Kidney glomerular epithelial cell (primary cell): ENCODE measurements around the gene KIAA1191.
A peak's percentile ranks its signal among the peaks of the same experiment; 100 is the strongest.

Source experiments
- DNase-seq: peaks from one replicate; lab custom pipeline; 2025; lab: John Stamatoyannopoulos, UW

Gene KIAA1191

DNA sequence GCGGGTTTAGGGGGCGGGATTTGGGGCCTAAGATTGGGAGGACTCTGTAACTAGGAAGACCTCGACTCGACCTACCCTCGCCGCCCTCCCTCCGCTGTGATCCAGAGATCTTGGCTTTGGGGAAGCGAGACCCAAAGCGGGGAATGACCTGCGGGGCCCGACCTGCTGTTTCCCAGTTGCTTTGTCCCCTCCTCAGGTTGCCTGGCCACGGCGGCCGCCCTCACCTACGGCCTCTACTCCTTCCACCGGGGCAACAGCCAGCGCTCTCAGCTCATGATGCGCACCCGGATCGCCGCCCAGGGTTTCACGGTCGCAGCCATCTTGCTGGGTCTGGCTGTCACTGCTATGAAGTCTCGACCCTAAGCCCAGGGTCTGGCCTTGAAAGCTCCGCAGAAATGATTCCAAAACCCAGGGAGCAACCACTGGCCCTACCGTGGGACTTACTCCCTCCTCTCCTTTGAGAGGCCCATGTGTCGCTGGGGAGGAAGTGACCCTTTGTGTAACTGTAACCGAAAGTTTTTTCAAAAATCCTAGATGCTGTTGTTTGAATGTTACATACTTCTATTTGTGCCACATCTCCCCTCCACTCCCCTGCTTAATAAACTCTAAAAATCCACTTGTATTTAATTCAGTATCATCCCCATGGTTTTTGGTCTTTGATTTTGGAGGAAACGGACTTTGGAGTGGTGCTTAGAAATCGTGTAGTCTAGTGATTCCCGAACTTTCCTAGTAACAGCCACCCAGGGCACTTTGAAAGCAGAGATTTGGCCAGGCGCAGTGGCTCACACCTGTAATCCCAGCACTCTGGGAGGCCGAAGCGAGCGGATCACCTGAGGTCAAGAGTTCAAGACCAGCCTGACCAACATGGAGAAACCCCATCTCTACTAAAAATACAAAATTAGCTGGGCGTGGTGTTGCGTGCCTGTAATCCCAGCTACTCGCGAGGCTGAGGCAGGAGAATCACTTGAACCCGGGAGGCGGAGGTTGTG lies 27.9 kb upstream of the KIAA1191 start:
- peak; percentile 49 for DNase-seq

DNA sequence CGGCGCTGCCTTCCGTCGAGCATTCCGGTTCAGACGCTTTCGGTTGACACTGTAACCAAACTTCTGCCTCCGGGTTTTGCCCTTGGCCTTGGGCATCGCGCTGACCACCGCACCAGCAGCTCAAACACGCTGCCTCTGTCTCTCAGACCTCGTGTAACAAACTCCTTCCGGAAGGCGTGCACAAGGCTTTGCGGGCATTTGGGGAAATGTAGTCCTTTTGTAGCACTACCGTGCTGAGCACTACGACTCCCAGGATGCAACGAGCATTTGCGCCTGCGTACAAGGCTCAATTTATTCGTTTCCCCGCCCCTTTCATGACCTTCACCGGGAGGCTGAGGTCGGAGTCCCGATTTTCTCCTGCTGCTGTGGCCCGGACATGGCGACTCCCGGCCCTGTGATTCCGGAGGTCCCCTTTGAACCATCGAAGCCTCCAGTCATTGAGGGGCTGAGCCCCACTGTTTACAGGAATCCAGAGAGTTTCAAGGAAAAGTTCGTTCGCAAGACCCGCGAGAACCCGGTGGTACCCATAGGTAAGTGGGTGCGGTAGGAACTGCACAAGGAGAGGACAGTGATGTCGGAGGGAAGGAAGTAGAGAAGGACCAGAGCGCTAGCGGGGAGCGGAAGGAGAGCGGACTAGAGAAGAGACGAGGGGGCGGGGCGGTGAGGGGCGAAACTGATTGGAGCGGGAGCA lies 27.0 kb upstream of the KIAA1191 start, which contains the start of the genes HIGD2A and NOP16:
TSS of gene HIGD2A (plus strand) at position 308 of the 691 bp plus-strand sequence. CDS start at position 377, 69 bp downstream.
TSS of gene NOP16 (minus strand) at position 155 of the 691 bp plus-strand sequence. CDS start at position 96, 59 bp downstream.
- DNase-seq: peak; percentile 99

GRCh38 chr5:176388003-176388443 lies 26.5 kb upstream of the KIAA1191 start:
- peak; percentile 13 for DNase-seq

DNA sequence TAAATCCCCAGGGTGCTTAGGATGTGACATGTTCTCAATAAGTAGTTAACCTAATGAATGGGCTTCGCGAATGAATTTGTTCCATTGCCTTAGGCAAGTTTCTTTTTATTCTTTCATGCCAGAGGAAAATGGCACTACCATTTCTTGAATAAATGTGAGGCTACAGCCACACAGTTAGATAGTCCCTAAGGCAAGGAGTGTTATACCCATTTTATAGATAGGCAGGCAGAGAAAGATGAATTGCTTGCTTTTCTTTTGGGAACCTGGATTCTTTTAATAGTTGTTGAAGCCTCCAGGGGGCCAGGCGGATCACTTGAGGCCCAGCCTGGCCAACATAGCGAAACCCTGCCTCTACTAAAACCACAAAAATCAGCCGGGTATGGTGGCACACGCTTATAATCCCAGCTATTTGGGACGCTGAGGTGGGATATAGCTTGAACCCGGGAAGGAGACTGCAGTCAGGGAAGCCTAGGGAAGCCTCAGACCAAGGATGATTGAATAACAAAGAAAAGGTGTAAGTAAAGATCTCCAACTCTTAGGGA lies 25.9 kb upstream of the KIAA1191 start:
- DNase-seq: no peak

DNA sequence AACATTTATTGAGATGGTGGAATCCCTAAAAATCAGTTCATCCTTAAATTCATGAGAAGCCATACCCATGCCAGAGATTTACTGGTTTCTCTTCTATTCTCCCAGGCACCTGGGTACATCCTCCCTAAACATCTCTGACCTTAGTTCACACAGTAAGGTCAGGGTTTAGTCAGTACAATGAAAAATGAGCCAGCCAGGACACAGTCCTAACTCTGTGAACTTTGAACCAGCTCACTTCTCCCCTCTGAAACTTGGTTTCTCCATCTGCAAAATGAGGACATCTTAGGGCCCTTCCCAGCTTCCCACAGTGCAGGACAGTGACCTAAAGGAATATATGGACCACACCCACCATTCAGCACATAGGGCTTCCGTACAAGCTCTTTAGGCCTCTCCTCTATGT lies 24.9 kb upstream of the KIAA1191 start:
- no peak for DNase-seq

DNA sequence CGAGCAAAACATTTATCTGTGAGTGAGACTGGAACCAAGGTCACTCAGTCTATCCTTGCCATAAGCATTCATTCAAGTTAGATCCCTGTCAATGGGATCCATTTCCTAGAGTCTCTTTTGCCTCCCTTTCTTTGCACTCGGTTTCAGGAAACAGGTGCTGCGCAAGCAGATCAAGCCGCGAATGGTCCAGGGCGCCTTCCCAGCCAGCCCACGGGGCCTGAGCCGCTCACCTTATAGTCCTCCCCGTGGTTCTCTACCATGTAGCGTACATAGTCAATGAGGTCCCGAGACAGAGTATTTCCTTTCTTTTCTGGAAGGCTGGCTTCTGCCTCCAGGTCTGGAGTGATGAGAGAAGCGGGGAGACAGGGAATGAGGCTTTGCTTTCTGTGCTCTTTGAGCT lies 23.4 kb upstream of the KIAA1191 start:
- DNase-seq: no peak

GRCh38 chr5:176384366-176384930 lies 22.9 kb upstream of the KIAA1191 start:
- no peak for DNase-seq

DNA sequence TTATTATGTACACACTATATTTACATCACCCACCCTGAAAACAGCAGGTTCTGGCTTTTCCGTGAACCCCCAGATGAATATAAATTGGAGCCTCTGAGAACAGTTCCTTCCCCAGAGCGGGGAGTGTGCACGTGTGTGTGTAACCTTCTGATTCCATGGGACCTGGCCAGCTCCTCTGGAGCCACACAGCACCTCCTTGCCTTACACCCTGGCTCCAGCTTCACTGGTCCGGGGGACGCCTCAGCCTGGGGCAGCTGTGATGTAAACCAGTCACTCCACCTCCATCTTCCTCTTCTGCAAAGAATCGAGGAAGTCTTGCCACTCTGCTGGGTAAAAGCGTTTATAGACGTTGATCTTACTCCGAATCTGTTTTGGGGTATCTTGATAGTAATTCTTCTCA lies 22.4 kb upstream of the KIAA1191 start:
- DNase-seq: no peak

- no peak for DNase-seq
Observed at GRCh38 chr5:176383248-176383905, 21.8 kb upstream of the KIAA1191 start.

DNA sequence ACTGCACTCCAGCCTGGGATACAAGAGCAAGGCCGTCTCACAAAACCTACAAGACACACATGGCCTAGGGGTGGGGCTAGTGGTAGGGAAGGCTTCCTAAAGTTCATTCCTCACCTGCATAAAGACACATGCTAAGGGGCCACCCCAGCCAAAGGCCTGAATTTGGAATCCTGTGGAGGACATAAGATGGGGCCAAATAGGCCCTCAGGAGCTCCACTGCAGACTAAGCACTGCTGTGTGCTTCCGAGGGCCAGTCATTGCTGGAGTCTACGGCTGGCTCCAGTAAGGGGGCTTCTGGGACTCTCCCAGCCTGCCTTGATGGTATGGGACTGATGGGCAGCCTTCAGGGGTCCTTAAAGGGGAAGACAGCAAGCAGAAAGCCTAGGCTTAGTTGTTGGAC lies 21.2 kb upstream of the KIAA1191 start:
- no peak for DNase-seq

DNA sequence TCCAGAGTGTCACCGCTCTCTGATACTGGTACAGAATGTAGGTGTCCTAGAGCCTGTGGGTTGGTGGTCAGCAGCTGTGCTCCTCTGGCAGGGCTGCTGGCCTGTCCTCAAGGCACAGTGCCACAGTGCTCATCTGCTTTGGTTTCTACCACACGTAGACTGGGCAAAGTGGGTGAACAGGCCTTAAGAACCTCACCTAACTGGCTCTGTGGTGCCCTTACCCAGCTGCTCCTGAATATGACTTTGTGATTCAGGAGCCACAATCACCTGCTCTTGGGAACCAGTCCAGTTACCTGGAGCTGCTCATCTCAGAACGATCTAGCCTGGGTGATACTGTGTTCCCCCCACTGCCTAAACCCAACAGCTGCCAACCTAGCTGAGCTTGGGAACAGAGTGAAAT lies 20.4 kb upstream of the KIAA1191 start:
- DNase-seq: no peak

- no peak for DNase-seq
Observed at GRCh38 chr5:176381423-176381822, 19.9 kb upstream of the KIAA1191 start.

GRCh38 chr5:176379881-176380280 lies 18.3 kb upstream of the KIAA1191 start:
- DNase-seq: no peak

DNA sequence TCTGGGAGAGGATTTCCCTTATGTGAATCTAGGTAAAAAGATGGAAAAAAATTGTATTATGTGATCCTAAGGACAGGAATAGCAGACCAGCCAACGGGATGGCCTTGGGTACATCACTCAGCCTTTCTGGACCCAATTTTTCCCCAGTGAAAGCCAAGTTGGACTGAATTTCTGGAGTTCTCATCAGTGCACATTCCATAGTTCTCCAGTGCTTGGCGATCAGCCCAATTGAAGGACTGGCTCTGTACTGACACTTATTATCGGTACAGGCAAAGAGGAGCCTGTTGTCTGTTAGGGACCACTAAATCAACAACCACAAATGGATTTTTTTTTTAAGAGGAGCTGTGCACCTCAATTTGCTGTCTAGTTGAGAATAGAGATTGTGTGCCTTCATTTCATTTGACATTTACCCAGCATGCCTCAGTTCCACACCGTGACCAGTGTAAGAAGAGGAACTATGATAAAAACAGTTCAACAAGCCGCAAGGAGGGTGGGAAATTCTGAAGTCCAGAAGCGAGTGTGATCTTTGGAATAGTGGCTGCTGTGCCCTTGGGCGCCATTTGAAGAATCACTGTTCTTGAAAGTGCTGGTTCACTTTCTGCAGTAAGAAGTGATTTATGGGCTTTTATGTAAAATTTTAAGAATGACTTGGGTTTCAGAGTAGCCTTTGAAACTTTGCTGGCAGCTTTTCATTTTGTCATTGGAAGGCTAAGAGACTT lies 11.7 kb upstream of the KIAA1191 start:
- no peak for DNase-seq

DNA sequence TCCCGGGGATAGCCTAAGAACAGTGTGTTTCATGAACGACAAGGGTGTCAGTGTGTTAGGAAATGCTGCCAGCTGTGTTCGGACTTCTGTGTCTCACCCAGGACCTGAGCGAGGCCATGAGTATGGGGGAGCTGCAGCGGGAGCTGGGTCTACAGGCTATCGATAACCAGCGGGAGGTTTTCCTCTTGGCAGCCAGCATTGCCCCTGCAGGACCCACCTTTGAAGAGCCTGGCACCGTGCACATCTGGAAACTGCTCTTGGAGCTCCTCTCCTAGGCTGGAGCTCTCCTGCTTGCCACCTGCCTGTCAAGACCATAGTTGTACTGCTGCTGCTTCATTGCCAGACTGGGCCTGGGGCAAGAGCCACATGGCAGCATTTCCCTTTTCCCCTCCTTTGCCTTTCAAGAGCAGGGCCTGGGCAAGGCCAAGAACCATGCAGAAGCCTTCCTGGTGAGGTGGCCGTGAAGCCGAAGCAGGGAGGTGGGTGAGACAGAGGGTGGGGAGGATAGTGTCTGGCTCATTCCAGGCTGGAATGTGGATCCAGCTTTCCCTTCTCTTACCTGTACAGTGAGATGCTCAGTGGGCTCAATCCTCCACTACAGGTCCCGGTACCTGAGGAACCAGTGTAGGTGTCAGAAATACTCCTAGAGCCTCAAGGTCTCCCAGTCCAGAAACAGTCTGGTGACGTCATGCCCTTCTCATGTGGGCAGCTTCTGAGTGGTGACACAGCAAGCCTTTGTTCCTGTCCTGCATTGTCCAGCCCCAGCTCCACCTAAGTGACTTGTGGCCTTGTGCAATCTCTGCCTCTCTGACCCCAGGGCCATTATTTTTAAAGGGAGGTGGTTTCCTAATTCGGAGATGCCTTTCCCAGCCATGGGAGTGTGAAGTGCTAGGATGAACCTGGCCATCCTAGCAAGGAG lies 10.3 kb upstream of the KIAA1191 start:
- DNase-seq: no peak

GRCh38 chr5:176369934-176370711 lies 8.6 kb upstream of the KIAA1191 start:
- no peak for DNase-seq

DNA sequence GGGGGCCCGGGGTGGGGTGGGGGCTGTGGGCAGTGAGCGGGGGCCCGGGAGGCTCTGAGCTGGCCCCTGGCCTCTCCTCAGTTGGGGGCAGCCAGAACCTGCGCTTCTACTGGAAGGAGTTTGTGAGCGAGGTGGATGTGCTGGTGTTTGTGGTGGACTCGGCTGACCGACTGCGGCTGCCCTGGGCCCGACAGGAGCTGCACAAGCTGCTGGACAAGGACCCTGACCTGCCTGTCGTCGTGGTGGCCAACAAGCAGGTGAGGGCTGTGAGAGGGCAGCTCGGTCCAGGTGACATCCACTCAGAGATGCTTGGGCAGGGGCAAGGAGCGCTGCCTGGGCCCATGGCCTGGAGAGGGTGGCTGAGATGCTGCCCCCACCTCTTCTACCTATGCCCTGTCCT lies 7.2 kb upstream of the KIAA1191 start:
- no peak for DNase-seq

DNA sequence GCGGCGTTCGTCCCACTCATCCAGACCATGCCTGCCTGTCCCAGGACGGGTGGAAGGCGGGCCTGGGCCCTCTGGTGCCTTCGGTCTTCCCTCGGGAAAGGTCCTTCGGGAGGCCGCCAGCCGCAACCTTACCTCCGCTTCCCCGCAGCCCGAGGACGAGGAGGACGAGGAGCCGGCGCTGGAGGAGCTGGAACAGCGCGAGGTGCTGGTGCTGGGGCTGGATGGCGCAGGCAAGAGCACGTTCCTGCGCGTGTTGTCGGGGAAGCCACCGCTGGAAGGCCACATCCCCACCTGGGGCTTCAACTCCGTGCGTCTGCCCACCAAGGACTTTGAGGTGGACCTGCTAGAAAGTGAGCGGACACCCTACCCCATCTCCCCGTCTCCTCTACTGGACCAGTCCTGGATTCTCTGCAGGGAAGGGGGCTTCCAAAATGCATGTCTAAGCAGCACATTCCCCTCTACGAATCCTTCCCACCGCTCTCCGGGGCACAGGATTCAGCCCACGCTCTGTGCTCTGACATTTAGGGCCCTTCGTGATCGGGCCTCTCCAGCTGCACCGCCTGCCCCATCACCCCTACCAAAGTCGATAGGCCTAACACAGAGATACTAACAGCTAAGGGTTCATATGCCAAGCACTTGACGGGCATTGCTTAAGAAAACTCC lies 4.8 kb upstream of the KIAA1191 start:
- DNase-seq: no peak
